ENCODE results near the gene MSANTD7. TPM values are rescaled to one million over a fixed set of nuclear protein-coding genes. Genes with fewer than 3 reads are reported as not detected.
"Not testable (repeated sequence)": the region's sequence is repeated elsewhere in the genome, so short reads cannot be mapped to it uniquely, and the experiment has no call there.

The MSANTD7 gene
- total RNA-seq, 4 donors from 2014 or later = 5.4 to 11.1 (median 8.0) TPM

- intact Hi-C loops (cut with DNase I) = no loop called here
- Histone ChIP-seq H3K27me3 (no peaks in the 10 kb centered on the region), H3K36me3 (peaks cover 6 to 66% (median 35%) of the 10 kb centered on the region in 4 donors), H3K27ac (replicated peaks in 1 of 4) (no peak overlapping the region), H3K4me3 (no peak overlapping the region), H3K9me3 (no peaks in the 10 kb centered on the region), H3K4me1 (no peaks in the 10 kb centered on the region)
- DNase-seq (ENCODE audit: extremely low spot score) = no peak
- WGBS = 90% methylated on average over 6 of the region's 6 CpGs
- no peak for TF ChIP-seq POLR2A (IDR thresholded peaks at IDR 0.05; ENCODE audit: low read depth)
- TF ChIP-seq POLR2AphosphoS5 (IDR thresholded peaks at IDR 0.05) = no peak
- TF ChIP-seq, protein P1, sequence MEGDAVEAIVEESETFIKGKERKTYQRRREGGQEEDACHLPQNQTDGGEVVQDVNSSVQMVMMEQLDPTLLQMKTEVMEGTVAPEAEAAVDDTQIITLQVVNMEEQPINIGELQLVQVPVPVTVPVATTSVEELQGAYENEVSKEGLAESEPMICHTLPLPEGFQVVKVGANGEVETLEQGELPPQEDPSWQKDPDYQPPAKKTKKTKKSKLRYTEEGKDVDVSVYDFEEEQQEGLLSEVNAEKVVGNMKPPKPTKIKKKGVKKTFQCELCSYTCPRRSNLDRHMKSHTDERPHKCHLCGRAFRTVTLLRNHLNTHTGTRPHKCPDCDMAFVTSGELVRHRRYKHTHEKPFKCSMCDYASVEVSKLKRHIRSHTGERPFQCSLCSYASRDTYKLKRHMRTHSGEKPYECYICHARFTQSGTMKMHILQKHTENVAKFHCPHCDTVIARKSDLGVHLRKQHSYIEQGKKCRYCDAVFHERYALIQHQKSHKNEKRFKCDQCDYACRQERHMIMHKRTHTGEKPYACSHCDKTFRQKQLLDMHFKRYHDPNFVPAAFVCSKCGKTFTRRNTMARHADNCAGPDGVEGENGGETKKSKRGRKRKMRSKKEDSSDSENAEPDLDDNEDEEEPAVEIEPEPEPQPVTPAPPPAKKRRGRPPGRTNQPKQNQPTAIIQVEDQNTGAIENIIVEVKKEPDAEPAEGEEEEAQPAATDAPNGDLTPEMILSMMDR (IDR thresholded peaks at IDR 0.05) = no peak
- no peak for TF ChIP-seq EP300 (IDR thresholded peaks at IDR 0.05)
These were observed 20.3 kb downstream of the MSANTD7 start for GRCh38 chr10:14858338-14858960.

- DNase-seq (ENCODE audit: extremely low spot score) = no peak
- Histone ChIP-seq H3K36me3 (peaks cover 6 to 66% (median 31%) of the 10 kb centered on the region in 4 donors), H3K27ac (replicated peaks in 1 of 4) (no peak overlapping the region), H3K4me3 (no peak overlapping the region), H3K27me3 (no peaks in the 10 kb centered on the region), H3K9me3 (no peaks in the 10 kb centered on the region), H3K4me1 (no peaks in the 10 kb centered on the region)
- intact Hi-C loops (cut with DNase I) = no loop called here
- TF ChIP-seq POLR2AphosphoS5 (IDR thresholded peaks at IDR 0.05) (no peak), POLR2A (IDR thresholded peaks at IDR 0.05; ENCODE audit: low read depth) (no peak), EP300 (IDR thresholded peaks at IDR 0.05) (no peak)
- TF ChIP-seq, protein P1 (IDR thresholded peaks at IDR 0.05) = no peak
- WGBS = 94% methylated on average over 5 of the region's 5 CpGs
These were observed 20.9 kb downstream of the MSANTD7 start for GRCh38 chr10:14859043-14859442.

DNA sequence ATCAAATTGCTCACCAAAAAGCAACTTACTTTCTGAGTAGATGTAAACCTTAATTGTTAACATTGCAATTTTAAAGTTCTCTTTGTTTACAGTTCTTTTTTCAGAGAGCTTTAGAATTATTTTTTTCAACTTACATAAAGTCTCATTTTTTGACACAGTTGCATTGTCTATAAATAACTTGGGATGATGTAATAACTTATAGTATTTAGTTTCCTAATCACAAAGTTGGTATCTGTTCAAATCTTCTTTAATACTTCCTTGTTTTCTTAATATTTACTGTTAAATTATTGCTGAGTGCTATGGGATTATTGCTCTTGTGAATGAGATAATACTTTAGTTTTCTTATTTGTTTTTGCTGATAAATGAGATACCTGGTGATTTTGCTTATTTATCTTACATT, 21.7 kb downstream of the MSANTD7 start:
- H3K4me3 ChIP-seq = no peak overlapping the region
- H3K27me3 ChIP-seq = no peaks in the 10 kb centered on the region
- H3K27ac ChIP-seq (replicated peaks in 1 of 4) = no peak overlapping the region
- H3K4me1 ChIP-seq = no peaks in the 10 kb centered on the region
- peaks cover 6 to 60% (median 28%) of the 10 kb centered on the region in 4 donors for H3K36me3 ChIP-seq
- H3K9me3 ChIP-seq = no peaks in the 10 kb centered on the region
- DNase-seq (ENCODE audit: extremely low spot score) = no peak
- TF ChIP-seq POLR2A (IDR thresholded peaks at IDR 0.05; ENCODE audit: low read depth) = no peak
- TF ChIP-seq, protein P1 (IDR thresholded peaks at IDR 0.05) = no peak
- TF ChIP-seq POLR2AphosphoS5 (IDR thresholded peaks at IDR 0.05) = no peak
- TF ChIP-seq EP300 (IDR thresholded peaks at IDR 0.05) = no peak
- intact Hi-C loops (cut with DNase I) = no loop called here

DNA sequence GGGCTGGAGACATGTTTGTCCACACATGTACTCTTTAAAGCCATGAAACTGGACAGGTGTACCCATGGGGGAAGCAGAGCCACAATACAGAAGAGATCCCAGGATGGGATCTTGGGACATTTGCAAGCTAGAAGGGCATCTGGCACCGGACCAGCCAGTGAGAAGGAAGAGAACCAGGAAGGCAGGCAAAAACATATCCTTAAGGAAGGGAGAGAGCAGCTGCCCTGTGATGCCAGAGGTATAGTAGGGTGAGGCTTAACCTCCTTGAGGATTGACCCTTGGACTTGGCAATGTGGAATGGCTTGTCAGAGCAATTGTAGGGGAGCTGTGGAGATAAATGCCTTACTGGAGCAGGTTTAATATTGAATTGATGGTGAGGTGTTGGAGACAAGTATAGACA, 22.7 kb downstream of the MSANTD7 start:
- intact Hi-C loops (cut with DNase I) = no loop called here
- no peak overlapping the region for H3K27ac ChIP-seq (replicated peaks in 1 of 4)
- 100% methylated on average over 1 of the region's 1 CpG for WGBS
- H3K4me1 ChIP-seq = no peaks in the 10 kb centered on the region
- H3K27me3 ChIP-seq = no peaks in the 10 kb centered on the region
- H3K36me3 ChIP-seq = peaks cover 6 to 55% (median 26%) of the 10 kb centered on the region in 4 donors
- no peak overlapping the region for H3K4me3 ChIP-seq
- H3K9me3 ChIP-seq = no peaks in the 10 kb centered on the region
- TF ChIP-seq, protein P1 (IDR thresholded peaks at IDR 0.05) = no peak
- DNase-seq (ENCODE audit: extremely low spot score) = no peak

GRCh38 chr10:14864466-14864865, 26.4 kb downstream of the MSANTD7 start:
- peaks cover 21 to 57% (median 41%) of the 10 kb centered on the region in 4 donors for H3K36me3 ChIP-seq
- WGBS = 100% methylated on average over 6 of the region's 6 CpGs

DNA sequence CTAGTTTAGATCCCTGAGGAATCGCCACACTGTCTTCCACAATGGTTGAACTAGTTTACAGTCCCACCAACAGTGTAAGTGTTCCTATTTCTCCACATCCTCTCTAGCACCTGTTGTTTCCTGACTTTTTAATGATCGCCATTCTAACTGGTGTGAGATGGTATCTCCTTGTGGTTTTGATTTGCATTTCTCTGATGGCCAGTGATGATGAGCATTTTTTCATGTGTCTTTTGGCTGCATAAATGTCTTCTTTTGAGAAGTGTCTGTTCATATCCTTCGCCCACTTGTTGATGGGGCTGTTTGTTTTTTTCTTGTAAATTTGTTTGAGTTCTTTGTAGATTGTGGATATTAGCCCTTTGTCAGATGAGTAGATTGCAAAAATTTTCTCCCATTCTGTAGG, 26.8 kb downstream of the MSANTD7 start:
- peaks cover 24 to 61% (median 44%) of the 10 kb centered on the region in 4 donors for H3K36me3 ChIP-seq
- H3K27me3 ChIP-seq; H3K4me1 ChIP-seq; H3K27ac ChIP-seq (replicated peaks in 1 of 4); DNase-seq (ENCODE audit: extremely low spot score); H3K9me3 ChIP-seq; intact Hi-C loops (cut with DNase I); H3K4me3 ChIP-seq: not testable (repeated sequence)
- 100% methylated on average over 2 of the region's 3 CpGs for WGBS

More at GRCh38 chr10:14864466-14864865, 26.4 kb downstream of the MSANTD7 start:
- intact Hi-C loops (cut with DNase I); H3K4me1 ChIP-seq; H3K27me3 ChIP-seq; H3K27ac ChIP-seq (replicated peaks in 1 of 4); H3K9me3 ChIP-seq; H3K4me3 ChIP-seq; DNase-seq (ENCODE audit: extremely low spot score): not testable (repeated sequence)

Measured in esophagus muscularis mucosa (tissue), 4 donors.